Mucosa of descending colon (tissue), 3 donors: ENCODE results near the gene RUNX1. TPM values are rescaled to one million over a fixed set of nuclear protein-coding genes. Genes with fewer than 3 reads are reported as not detected.

Experiments
- ATAC-seq: fragments of 200-7000 bp; cut with Tn5 transposase; one replicate; pipeline ENCODE4 v1.9.1; 2020; ENCODE audit warnings: mild to moderate bottlenecking, moderate library complexity
- DNase-seq, 3 donors: peaks; one replicate each; pipeline ENCODE4 v3.0.0-alpha.2; 2020
- H3K36me3 ChIP-seq: fragments of 200-600 bp; one replicate; pipeline ENCODE4 v1.8.0; 2021; ENCODE audit warnings: low read depth, mild to moderate bottlenecking
- H3K4me1 ChIP-seq: fragments of 200-600 bp; one replicate; pipeline ENCODE4 v1.8.0; 2021; ENCODE audit warnings: low read depth, mild to moderate bottlenecking
- H3K4me3 ChIP-seq: fragments of 200-600 bp; one replicate; pipeline ENCODE4 v1.8.0; 2021; ENCODE audit warnings: mild to moderate bottlenecking
- H3K9me3 ChIP-seq: fragments of 200-600 bp; one replicate; pipeline ENCODE4 v1.8.0; 2021; ENCODE audit warnings: mild to moderate bottlenecking
- CTCF ChIP-seq: fragments of 200-600 bp; IDR thresholded peaks from one replicate; pipeline ENCODE4 v1.8.0; 2022; ENCODE audit warnings: antibody characterized with exemption, mild to moderate bottlenecking
- intact Hi-C, 2 donors: fragments of 100-400 bp; cut with DNase I in 1 of 2; cut with micrococcal nuclease in 1 of 2; formaldehyde crosslinking; loops; one replicate each; pipeline versions ENCODE4 v1.11.0 to v1.11.1; 2022; cut with DNase I, micrococcal nuclease
- total RNA-seq, 3 donors: library from RNA; stranded (reverse); fragmentation: NEBNext Ultra II Directional in 2 of 3; extraction: Animal tissue kit (Norgen Biotek cat#: 25700) in 2 of 3; gene quantifications; one replicate each; pipeline versions ENCODE4 v1.2.1 to v1.2.4, GENCODE V29; 2021 to 2023
- donor health status: DM: no; HTN: no; CAD: no; lungs with moderate emphysema.
- donor health status: DM: no; HTN: no; CAD: no.
- donor health status: DM: no; HTN: yes; CAD: no.

Gene RUNX1
- total RNA-seq, 3 donors from 2014 or later: 16.5 to 29.4 (median 24.0) TPM

DNA sequence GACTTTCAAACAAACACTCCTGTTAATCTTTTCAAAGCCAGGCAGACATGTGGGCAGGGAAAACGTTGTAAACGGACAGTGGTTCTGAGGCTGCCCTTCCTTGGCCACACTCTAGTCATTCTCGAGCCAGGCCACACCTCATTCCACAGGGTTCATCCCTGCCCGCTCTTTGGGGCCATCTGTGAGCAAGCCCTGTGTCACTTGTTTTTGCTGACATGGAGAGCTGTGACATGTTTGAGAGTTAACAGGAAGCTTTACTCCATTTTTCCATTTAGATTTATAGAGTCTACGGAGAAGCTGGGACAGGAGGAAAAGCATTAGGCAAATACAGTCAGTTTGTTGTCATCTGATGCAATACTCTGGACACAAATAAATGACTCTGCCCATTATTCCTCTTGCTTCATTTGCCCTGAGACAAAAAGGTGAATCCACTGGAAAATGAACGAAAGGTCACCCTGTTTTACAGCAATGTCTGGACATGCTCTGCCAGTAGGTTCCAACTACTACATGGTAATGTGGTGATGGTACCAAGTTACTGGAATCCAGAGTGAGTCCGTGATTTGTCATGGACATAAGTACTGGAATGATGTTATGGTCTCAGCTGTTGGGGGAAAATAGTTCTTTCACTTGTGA is 253.4 kb downstream of the RUNX1 start:
- H3K4me1 ChIP-seq: peaks cover 29% of the 10 kb centered on the region
- intact Hi-C loops: loop anchor here in 1 of 2 donors (10.0 kb wide), 1 partner anchor 89 kb away; no protein-coding TSS in a partner anchor
- no peak for TF ChIP-seq CTCF
- H3K4me3 ChIP-seq: no peak overlapping the region
- H3K36me3 ChIP-seq: no peaks in the 10 kb centered on the region
- ATAC-seq (peak; percentile 83), DNase-seq (peak in 2 of 3 donors; percentile 57 to 67)
- H3K9me3 ChIP-seq: no peaks in the 10 kb centered on the region

- peak; percentile 70 for ATAC-seq
- TF ChIP-seq CTCF: no peak
- peaks cover 29% of the 10 kb centered on the region for H3K4me1 ChIP-seq
- H3K9me3 ChIP-seq: no peaks in the 10 kb centered on the region
- DNase-seq: peak in 1 of 3 donors; percentile 55
- no peaks in the 10 kb centered on the region for H3K36me3 ChIP-seq
- intact Hi-C loops: loop anchor here in 1 of 2 donors (10.0 kb wide), 1 partner anchor 90 kb away; no protein-coding TSS in a partner anchor
- H3K4me3 ChIP-seq: no peak overlapping the region
Measured at GRCh38 chr21:34795175-34795547, 253.9 kb downstream of the RUNX1 start.

DNA sequence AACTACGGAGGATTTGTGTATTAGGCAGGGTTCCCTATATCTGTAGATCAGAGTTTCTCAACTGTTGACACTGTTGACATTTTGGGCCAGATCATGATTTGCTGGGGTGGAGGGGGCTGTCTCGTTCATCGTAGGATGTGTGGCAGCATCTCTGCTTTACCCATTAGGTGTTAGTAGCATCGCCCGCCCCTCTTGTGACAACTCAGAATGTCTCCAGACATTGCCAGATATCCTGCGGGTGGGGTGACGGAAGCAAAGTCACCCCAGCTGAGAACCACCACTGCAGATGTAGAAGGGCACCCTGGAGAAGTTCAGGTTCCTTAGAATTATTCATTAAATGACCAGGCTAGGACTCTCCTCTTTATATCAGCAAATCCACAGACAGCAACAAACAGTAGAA is 254.4 kb downstream of the RUNX1 start:
- H3K9me3 ChIP-seq: no peaks in the 10 kb centered on the region
- intact Hi-C loops: loop anchor here in 1 of 2 donors (10.0 kb wide), 1 partner anchor 90 kb away; no protein-coding TSS in a partner anchor
- peaks cover 29% of the 10 kb centered on the region for H3K4me1 ChIP-seq
- H3K36me3 ChIP-seq: no peaks in the 10 kb centered on the region
- DNase-seq: no peak
- TF ChIP-seq CTCF: no peak
- H3K4me3 ChIP-seq: no peak overlapping the region
- ATAC-seq: no peak

- intact Hi-C loops: loop anchor here in 1 of 2 donors (10.0 kb wide), 1 partner anchor 91 kb away; no protein-coding TSS in a partner anchor
- Histone ChIP-seq H3K4me1 (peaks cover 29% of the 10 kb centered on the region), H3K4me3 (no peak overlapping the region), H3K9me3 (no peaks in the 10 kb centered on the region), H3K36me3 (no peaks in the 10 kb centered on the region)
- no peak for ATAC-seq
- TF ChIP-seq CTCF: no peak
- no peak for DNase-seq
Measured at GRCh38 chr21:34793471-34793870, 255.6 kb downstream of the RUNX1 start.

GRCh38 chr21:34792504-34793089 is 256.5 kb downstream of the RUNX1 start:
- H3K4me1 ChIP-seq: peaks cover 24% of the 10 kb centered on the region
- DNase-seq: no peak
- TF ChIP-seq CTCF: no peak
- H3K36me3 ChIP-seq: no peaks in the 10 kb centered on the region
- no peak overlapping the region for H3K4me3 ChIP-seq
- H3K9me3 ChIP-seq: no peaks in the 10 kb centered on the region
- intact Hi-C loops: loop anchor here in 1 of 2 donors (10.0 kb wide), 1 partner anchor 92 kb away; no protein-coding TSS in a partner anchor
- no peak for ATAC-seq
